K562 (cell line): Measurements from ENCODE around the gene RNF166. TPM values are rescaled to one million over a fixed set of nuclear protein-coding genes. Genes with fewer than 3 reads are reported as not detected.
A peak's percentile ranks its signal among the peaks of the same experiment; 100 is the strongest.

Experiments used
- CBFB ChIP-seq: sonication (generic); formaldehyde crosslinking; IDR thresholded peaks from 2 replicates; pipeline ENCODE4 v1.4.0; 2020; ENCODE audit warnings: mild to moderate bottlenecking, missing genetic modification reagents
- HDAC2 ChIP-seq: fragments of 450-650 bp; IDR thresholded peaks from 2 replicates; pipeline ENCODE4 v1.6.1; 2016; ENCODE audit warnings: mild to moderate bottlenecking
- HDGF ChIP-seq: fragments of 450-650 bp; IDR thresholded peaks from 2 replicates; pipeline ENCODE4 v1.6.1; 2016
- MTA1 ChIP-seq: fragments of 450-650 bp; IDR thresholded peaks from 2 replicates; pipeline ENCODE4 v1.6.1; 2017; ENCODE audit warnings: borderline replicate concordance
- NR2C2 ChIP-seq, 2 experiments: fragments of 200-800 bp in 1 of 2; sonication (Bioruptor generic) in 1 of 2; sonication (generic) in 1 of 2; formaldehyde crosslinking in 1 of 2; IDR thresholded peaks; 2 replicates each; pipeline versions ENCODE4 v1.6.1 to v1.8.0; 2016 to 2022; ENCODE audit warnings: mild to moderate bottlenecking in 1 of 2, missing compliant biosample characterization in 1 of 2, missing genetic modification characterization in 1 of 2, missing genetic modification reagents in 1 of 2
- NR4A1 ChIP-seq, 2 experiments: fragments of 250-450 bp in 1 of 2; fragments of 450-650 bp in 1 of 2; sonication (Bioruptor Pico) in 1 of 2; IDR thresholded peaks; 2 replicates each; pipeline versions ENCODE4 v1.4.0 to v1.6.1; 2016 to 2020; ENCODE audit warnings: mild to moderate bottlenecking in 2 of 2, missing compliant biosample characterization in 1 of 2, missing genetic modification characterization in 1 of 2, moderate library complexity in 1 of 2
- RFX5 ChIP-seq: IDR thresholded peaks from 2 replicates; pipeline ENCODE4 v1.6.1; 2011; ENCODE audit warnings: low read depth, mild to moderate bottlenecking, improper control_type of control experiment, low read length
- SIN3B ChIP-seq: fragments of 450-650 bp; IDR thresholded peaks from 2 replicates; pipeline ENCODE4 v1.6.1; 2017; ENCODE audit warnings: low read depth, mild to moderate bottlenecking, moderate library complexity
- TRIM24 ChIP-seq, 2 experiments: fragments of 450-650 bp; IDR thresholded peaks; 2 replicates each; pipeline ENCODE4 v1.6.1; 2016
- polyA plus RNA-seq, 8 experiments: library from polyadenylated mRNA; depleted of rRNA in 4 of 8; stranded (reverse) in 5 of 8; unstranded in 3 of 8; fragments of >200 nt; fragmentation: Nextera tagmentation in 2 of 8; fragmentation: Illumina TruSeq in 1 of 8; extraction: Ambion mirVana in 2 of 8; extraction: Trizol in 1 of 8; gene quantifications; 2 replicates each; pipeline versions ENCODE4 v1.2.1 to v1.2.3, GENCODE V29; 2011 to 2014; ENCODE audit warnings: inconsistent platforms in 1 of 8, missing spikeins in 1 of 8
- total RNA-seq, 7 experiments: library from RNA; depleted of rRNA in 6 of 7; stranded (reverse); fragments of >200 nt in 6 of 7; fragmentation: Illumina TruSeq in 2 of 7; extraction: Trizol in 2 of 7; gene quantifications; 2 replicates each; pipeline versions ENCODE4 v1.2.1 to v1.2.3, GENCODE V29; 2011 to 2021; ENCODE audit warnings: low replicate concordance in 1 of 7
- TF ChIP-seq, protein P1 (sequence below): sonication (generic); formaldehyde crosslinking; IDR thresholded peaks from 2 replicates; pipeline ENCODE4 v1.8.1; 2022; ENCODE audit warnings: missing genetic modification reagents
- TF ChIP-seq, protein P2 (sequence below): fragments of 450-650 bp; IDR thresholded peaks from 2 replicates; pipeline ENCODE4 v1.6.1; 2017; ENCODE audit warnings: antibody characterized with exemption
- TF ChIP-seq, protein P3 (sequence below): fragments of 150-350 bp; conservative IDR thresholded peaks from 2 replicates; pipeline ENCODE4 v1.6.1; 2014; ENCODE audit warnings: low read length
- TF ChIP-seq, protein P4 (sequence below): fragments of 450-650 bp; IDR thresholded peaks from 2 replicates; pipeline ENCODE4 v1.6.1; 2017; ENCODE audit warnings: antibody characterized with exemption, mild to moderate bottlenecking

RNF166 gene
- total and polyA plus RNA-seq, 9 of the 15 experiments (the other 6 are each of a cell fraction or from before 2014, with no cell fraction given), result 0.56 to 60.3 (median 19.5) TPM

DNA sequence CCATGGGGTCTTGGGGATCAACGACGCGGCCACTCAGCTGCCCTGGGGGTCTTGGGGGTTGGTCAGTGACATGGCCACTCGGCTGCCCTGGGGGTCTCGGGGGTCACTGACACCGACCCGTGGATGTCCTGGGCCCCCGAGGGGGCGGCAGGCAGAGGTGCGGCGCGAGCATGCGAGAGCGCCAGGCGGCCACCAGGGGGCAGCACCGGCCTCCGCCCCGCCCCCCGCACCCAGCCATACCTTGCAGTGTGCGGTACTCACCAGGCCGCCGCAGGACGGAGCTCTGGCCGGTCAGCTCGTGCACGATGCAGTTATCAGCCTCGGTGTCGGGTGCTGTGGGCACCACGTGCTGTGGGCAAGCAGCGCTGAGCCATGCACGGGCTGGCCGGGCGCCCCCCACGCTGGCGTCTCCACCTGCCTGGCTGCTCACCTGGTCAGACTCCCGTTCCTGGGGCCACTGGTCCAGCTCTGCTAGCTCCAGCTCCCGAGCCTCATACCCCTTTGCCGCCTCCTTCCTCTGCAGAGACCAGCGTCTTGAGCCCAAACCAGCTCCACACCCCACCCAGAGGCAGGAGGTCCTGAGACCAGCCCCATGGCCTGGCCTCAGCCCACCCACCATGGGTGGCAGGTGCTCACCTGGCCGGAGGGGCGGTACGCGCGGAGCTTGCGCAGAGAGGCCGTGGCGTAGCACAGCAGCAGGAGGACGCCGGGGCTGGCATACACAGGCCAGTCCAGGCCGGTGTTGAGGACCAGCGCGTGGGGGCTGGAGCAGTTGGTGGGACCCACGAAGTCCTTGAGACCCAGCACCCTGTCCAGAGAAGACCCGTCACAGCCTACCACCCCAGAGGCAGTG is 31.3 kb upstream of the RNF166 start (continued):
- TF ChIP-seq NR2C2 (CRISPR knock-in tag; IDR thresholded peaks at IDR 0.05), result peak; percentile 81; the same call in 1 of the 2 replicates
- TF ChIP-seq NR2C2 (tag; IDR thresholded peaks at IDR 0.05), result no peak
- TF ChIP-seq, protein P1, sequence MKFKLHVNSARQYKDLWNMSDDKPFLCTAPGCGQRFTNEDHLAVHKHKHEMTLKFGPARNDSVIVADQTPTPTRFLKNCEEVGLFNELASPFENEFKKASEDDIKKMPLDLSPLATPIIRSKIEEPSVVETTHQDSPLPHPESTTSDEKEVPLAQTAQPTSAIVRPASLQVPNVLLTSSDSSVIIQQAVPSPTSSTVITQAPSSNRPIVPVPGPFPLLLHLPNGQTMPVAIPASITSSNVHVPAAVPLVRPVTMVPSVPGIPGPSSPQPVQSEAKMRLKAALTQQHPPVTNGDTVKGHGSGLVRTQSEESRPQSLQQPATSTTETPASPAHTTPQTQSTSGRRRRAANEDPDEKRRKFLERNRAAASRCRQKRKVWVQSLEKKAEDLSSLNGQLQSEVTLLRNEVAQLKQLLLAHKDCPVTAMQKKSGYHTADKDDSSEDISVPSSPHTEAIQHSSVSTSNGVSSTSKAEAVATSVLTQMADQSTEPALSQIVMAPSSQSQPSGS (CRISPR knock-in tag), result peak; percentile 75; the same call in 1 of the 2 replicates
- peak; percentile 78 for TF ChIP-seq CBFB (CRISPR knock-in tag)
- TF ChIP-seq RFX5, result no peak
- TF ChIP-seq, protein P2, sequence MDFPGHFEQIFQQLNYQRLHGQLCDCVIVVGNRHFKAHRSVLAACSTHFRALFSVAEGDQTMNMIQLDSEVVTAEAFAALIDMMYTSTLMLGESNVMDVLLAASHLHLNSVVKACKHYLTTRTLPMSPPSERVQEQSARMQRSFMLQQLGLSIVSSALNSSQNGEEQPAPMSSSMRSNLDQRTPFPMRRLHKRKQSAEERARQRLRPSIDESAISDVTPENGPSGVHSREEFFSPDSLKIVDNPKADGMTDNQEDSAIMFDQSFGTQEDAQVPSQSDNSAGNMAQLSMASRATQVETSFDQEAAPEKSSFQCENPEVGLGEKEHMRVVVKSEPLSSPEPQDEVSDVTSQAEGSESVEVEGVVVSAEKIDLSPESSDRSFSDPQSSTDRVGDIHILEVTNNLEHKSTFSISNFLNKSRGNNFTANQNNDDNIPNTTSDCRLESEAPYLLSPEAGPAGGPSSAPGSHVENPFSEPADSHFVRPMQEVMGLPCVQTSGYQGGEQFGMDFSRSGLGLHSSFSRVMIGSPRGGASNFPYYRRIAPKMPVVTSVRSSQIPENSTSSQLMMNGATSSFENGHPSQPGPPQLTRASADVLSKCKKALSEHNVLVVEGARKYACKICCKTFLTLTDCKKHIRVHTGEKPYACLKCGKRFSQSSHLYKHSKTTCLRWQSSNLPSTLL, result no peak
- no peak for TF ChIP-seq MTA1
- TF ChIP-seq NR4A1 (CRISPR knock-in tag; IDR thresholded peaks at IDR 0.05), result 0 out of 2 replicates have a peak, but pooled peaks have one; percentile 70
- TF ChIP-seq NR4A1 (tag; IDR thresholded peaks at IDR 0.05), result peak; percentile 76; the same call in 1 of the 2 replicates
- TF ChIP-seq SIN3B, result peak; percentile 64
- TF ChIP-seq HDAC2, result peak; percentile 34; the same call in 1 of the 2 replicates
- 0 out of 4 replicates have a peak, but pooled peaks of 1 of the 2 experiments have one; percentile 34 for TF ChIP-seq TRIM24 (IDR thresholded peaks at IDR 0.05)
- peak; percentile 68; the same call in 1 of the 2 replicates for TF ChIP-seq HDGF
- TF ChIP-seq, protein P3, sequence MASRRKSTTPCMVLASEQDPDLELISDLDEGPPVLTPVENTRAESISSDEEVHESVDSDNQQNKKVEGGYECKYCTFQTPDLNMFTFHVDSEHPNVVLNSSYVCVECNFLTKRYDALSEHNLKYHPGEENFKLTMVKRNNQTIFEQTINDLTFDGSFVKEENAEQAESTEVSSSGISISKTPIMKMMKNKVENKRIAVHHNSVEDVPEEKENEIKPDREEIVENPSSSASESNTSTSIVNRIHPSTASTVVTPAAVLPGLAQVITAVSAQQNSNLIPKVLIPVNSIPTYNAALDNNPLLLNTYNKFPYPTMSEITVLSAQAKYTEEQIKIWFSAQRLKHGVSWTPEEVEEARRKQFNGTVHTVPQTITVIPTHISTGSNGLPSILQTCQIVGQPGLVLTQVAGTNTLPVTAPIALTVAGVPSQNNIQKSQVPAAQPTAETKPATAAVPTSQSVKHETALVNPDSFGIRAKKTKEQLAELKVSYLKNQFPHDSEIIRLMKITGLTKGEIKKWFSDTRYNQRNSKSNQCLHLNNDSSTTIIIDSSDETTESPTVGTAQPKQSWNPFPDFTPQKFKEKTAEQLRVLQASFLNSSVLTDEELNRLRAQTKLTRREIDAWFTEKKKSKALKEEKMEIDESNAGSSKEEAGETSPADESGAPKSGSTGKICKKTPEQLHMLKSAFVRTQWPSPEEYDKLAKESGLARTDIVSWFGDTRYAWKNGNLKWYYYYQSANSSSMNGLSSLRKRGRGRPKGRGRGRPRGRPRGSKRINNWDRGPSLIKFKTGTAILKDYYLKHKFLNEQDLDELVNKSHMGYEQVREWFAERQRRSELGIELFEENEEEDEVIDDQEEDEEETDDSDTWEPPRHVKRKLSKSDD, result 0 out of 2 replicates have a peak, but pooled peaks have one; percentile 33
- TF ChIP-seq, protein P4, sequence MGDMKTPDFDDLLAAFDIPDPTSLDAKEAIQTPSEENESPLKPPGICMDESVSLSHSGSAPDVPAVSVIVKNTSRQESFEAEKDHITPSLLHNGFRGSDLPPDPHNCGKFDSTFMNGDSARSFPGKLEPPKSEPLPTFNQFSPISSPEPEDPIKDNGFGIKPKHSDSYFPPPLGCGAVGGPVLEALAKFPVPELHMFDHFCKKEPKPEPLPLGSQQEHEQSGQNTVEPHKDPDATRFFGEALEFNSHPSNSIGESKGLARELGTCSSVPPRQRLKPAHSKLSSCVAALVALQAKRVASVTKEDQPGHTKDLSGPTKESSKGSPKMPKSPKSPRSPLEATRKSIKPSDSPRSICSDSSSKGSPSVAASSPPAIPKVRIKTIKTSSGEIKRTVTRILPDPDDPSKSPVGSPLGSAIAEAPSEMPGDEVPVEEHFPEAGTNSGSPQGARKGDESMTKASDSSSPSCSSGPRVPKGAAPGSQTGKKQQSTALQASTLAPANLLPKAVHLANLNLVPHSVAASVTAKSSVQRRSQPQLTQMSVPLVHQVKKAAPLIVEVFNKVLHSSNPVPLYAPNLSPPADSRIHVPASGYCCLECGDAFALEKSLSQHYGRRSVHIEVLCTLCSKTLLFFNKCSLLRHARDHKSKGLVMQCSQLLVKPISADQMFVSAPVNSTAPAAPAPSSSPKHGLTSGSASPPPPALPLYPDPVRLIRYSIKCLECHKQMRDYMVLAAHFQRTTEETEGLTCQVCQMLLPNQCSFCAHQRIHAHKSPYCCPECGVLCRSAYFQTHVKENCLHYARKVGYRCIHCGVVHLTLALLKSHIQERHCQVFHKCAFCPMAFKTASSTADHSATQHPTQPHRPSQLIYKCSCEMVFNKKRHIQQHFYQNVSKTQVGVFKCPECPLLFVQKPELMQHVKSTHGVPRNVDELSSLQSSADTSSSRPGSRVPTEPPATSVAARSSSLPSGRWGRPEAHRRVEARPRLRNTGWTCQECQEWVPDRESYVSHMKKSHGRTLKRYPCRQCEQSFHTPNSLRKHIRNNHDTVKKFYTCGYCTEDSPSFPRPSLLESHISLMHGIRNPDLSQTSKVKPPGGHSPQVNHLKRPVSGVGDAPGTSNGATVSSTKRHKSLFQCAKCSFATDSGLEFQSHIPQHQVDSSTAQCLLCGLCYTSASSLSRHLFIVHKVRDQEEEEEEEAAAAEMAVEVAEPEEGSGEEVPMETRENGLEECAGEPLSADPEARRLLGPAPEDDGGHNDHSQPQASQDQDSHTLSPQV, result peak; percentile 98
